SIG-M5 (cell line): ENCODE data around the gene DGKD.

Experiments used
- DNase-seq: peaks from one replicate; lab custom pipeline; 2025; lab: John Stamatoyannopoulos, UW

Gene DGKD

DNA sequence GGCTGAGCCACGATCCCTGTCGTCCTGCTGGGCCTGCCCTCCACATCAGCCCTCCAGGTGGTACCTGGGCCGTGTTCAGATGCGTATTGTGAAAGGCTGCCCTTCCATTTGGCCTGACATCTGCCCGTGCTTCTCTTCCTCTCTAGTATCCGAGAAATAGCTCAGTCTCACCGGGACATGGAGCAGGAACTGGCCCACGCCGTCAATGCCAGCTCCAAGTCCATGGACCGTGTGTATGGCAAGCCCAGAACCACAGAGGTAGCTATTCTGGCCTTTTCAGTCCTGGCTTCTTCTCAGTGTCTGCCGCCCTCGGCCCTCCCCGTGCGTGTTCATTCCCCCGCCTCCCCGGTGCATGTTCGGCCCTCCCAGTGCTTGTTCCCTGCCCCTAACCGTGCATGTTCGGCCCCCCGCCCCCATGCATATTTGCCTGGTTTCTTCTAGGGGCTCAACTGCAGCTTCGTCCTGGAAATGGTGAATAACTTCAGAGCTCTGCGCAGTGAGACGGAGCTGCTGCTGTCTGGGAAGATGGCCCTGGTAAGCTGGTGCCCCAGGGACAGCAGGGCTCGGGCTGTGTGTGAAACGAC lies 108.0 kb downstream of the DGKD start:
- no peak for DNase-seq

DNA sequence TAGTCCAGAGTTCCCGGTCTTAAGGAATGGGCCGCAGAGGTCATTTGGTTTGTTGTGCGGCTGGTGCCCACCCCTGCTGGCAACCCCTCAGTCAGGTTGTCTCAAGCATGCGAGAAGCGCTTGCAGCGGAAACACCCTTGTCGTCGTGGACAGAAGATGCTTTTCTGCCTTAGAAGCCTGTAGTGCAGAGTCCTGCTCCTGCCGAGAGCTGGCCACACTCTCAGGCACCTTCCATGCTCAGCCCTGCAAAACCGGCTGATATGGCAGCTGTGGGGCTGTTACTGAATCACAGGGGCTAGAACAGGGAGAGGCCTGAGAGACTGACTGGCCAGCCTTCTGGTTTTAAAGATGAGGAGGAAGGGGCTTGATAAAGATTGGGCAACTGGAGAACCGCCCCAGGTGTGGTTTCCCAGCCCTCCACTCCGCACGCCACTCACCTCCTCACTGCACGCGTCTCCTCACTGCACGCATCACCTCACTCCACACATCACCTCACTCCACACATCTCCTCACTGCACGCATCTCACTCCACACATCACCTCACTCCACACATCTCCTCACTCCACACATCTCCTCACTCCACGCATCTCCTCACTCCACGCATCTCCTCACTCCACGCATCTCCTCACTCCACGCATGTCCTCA lies 108.7 kb downstream of the DGKD start:
- DNase-seq = no peak

DNA sequence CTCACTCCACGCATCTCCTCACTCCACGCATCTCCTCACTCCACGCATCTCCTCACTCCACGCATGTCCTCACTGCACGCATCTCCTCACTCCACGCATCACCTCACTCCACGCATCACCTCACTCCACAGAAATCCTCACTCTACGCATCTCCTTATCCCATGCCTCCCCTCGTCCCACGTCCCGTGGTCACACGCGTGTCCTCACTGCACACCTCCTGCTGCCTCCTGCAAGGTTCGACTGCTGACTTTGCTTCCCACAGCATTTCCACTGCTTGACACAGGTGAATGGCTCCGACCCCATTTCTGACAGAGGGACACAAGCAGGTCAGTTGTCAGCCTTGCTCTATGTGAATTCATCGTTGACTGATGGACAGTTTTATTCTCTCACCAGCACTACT lies 109.3 kb downstream of the DGKD start:
- no peak for DNase-seq

DNA sequence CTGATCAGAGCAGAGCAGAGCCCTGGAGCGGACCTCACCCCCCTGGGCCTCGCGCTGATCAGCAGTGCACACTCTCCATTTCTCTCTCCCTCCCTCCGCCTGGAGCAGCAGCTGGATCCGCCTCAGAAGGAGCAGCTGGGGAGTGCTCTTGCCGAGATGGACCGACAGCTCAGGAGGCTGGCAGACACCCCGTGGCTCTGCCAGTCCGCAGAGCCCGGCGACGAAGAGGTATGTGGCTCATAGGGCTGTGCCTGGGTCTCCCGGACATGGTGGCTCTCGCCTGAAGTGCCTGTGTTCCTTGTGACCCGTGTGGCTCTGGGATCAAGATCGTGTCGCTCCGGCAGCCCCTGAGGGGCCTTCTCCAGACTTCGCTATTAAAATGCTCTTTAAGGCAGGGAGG lies 109.8 kb downstream of the DGKD start:
- no peak for DNase-seq

DNA sequence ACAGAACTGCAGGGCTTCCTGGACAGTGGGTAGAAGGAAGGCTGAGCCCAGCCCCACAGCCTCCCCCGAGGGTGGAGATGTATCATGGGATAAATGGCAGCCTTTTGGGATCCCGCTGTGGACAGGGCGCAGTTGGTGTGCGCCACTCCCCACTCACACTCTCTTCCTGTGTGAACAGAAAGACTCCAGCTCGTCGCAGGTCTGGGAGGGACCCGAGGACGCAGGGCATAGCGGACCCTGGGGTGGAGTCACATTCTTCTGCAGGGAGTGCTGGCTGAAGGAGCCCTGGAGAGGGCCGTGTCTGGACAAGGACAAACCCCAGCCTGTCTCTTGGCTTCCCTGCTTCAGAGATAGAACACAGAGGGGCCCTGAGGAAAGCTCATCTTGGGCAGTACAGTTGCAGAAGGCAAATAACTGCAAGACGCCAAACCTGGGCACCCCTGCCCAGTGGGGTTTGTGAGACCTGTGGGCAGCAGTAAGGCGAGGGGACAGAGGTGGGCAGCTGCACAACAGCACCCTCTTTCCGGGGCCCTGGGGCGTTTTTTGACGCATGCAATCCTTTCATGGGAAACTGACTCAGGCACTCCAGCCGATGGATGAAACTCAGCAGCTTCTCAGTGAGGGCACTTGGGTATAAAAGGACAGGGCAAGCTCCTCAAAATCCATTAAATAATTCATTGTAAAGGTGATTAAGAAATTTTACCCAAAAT lies 110.4 kb downstream of the DGKD start:
- no peak for DNase-seq

DNA sequence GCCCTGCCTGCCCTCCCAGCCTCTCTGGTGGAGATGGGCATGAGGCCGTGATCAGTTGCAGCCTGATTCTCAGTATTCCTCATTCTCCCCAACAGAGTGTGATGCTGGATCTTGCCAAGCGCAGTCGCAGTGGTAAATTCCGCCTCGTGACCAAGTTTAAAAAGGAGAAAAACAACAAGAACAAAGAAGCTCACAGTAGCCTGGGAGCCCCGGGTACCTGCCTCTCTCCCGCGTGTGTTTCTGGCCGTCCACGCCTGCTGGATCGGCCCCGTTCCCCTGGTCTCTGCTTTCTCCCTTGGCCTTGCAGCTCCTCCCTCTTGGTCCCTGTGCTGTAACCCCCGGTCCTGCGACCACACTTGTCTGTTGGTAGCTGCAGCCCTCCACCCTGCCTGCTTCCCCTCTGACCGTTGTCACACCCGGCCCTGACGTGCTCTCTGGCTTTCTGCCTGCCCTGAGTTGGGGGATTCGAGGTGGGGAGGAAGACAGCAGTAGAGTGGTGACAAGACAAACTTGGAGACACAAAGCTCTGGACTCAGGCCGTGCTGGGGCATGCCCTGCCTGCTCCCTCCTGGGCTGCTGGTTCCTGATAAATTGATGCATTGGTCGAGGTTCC lies 112.8 kb downstream of the DGKD start:
- DNase-seq = no peak

DNA sequence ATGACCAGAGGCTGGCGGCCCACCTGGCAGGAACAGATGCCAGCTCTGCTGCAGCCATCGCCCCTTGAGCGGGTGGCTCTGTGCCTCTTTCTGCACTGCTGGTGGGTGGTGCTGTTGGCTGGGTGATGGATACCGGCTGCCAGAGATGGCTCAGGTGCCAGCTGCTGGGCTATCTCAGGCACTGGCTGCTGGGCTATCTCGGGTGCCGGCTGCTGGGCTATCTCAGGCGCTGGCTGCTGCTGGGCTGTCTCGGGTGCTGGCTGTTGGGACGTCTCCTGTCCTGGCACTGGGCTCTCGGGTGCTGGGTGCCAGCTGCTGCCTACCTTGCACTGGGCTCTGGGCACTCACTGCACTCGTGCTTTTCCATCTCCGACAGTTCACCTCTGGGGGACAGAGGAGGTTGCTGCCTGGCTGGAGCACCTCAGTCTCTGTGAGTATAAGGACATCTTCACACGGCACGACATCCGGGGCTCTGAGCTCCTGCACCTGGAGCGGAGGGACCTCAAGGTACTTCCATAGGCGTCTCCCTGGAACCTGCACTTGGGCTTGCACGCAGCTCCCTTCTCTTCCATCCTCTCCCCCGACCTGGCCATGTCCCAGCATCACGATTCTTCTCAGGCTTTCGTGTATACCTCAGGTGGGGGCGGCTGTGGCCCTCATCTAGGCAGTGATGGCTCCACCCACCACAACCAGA lies 113.9 kb downstream of the DGKD start:
- DNase-seq = no peak

DNA sequence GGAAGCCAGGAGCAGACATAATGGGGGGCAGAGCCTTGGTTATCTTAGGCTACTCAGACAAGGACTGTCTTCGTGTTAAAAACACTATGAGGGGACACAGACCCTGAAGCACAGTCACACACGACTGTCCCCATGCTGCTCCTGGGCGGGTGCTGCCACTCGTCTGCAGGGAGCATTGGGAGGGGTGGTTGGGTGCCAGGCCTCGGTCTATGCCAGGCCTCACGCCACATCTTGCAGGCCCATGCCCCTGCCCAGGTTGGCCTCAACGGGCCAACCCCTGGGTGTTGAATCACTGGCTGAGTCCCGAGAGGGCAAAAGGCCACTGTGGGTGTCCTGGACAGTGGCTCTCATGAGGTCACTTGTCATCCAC lies 114.4 kb downstream of the DGKD start:
- DNase-seq = no peak

DNA sequence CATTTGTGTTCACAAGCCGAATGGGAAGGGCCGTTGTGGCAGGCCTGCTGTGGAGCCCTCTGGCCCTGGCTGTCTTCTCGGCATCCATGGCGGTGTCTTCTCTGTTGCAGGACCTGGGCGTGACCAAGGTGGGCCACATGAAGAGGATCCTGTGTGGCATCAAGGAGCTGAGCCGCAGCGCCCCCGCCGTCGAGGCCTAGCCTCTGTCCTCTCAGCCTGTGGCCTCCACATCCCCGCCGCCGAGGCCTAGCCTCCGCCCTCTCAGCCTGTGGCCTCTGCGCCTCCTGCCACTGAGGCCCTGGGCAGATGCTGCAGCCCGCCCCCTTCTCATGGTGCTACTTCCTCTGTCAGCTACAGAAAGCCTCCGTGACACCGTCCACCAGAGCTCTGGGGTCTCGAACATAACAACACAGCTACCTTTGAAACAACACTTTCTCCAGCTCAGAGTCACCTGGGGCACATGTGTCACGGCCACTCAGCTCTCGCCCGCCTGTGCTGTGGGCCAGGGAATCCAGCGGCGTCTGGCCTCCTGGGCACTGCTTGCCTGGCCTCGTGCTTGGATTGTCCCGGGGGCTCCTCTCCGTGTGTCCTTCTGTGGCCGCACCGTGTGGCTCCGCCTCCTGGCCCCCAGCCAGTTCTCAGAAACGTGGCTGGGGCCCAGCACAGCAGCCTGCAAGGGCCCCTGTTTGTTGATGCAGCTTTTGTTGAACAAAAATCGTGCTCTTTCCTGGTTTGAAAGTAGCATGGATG lies 115.1 kb downstream of the DGKD start:
- no peak for DNase-seq

DNA sequence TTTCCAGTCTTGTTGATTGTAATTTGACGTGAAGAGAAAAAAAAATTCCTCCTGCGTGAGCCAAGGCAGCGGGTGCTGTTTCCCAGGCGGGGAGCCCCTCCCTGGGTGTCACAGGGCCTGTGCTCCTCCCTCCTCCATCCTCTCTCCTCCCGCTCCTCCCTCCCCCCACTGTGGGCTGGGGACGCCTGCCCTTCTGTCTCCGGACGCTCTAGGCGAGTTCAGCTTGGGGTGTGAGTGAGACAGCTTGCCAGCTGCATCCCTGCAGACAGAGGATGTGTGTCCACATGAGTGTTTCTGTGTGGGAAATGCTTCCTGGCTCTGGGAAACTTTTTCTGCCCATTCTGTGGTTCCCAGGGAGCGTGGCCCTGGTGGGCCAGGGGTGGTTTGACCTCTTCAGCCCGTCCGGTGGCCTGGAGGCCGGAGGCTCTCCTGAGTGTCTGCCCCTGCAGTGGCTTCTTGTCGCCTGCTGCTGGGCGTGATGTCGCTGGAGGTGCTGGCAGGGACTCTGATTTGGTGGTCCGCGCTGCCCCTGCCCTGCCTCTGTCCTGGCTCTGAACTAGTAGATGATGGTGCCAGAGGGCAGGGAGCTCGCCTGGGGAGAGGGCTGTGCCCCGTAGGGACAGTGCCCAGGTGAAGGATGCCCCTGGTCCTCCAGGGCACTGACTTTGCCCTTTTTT lies 115.9 kb downstream of the DGKD start:
- DNase-seq = no peak

DNA sequence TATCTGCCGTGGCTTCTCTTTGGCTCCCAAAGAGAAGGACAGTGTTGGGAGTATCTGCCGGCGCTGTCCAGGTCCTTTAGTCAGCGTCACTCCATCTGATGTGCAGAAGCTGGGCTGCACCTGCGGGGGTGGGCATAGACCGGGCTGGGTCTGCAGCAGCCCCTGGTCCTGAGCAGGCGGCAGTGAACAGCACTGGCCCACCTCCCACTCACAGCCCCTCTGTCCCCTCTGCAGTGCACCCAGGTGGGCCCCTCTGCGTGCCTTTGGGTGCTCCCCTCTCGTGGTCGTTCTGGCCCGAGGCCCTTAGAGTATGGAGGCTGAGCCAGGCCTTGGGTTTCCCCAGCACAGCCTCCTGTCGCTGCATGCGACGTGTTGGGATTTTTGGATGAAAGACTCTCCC lies 116.5 kb downstream of the DGKD start:
- DNase-seq = no peak

DNA sequence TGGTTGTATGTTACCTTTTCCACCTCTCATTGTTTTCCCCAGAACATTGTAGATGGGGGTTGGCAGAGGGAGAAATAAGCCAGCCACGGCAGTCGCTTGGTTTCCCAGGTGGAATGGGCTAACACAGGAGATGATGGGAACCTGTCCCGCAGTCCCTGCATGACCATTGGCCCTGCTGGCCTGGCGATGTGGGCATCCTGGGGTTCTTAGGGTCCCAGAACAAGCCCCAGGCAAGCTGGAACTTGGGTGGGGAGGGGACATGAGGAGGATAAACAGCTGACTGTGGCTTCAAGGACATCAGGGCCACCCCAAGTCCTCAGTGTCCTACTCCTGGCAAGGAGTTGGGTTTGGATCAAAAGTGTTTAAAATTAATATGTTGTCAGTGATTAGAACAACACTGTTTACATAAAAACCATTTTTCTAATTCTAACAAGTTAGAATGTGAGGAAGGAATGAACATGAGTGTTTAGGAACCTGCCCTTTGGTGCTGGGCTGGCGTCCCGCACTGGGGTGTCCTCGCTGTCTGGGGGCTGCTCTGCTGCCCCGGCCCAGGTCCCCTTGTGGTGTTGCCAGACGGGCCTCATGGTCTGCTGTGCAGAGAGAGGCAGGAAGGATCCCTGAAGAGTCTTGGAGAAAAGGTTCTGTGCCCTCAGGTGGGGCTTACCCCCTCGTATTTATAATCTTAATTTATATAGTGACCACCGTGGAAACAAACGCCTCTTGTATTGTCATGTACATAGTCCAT lies 117.2 kb downstream of the DGKD start:
- DNase-seq = no peak

DNA sequence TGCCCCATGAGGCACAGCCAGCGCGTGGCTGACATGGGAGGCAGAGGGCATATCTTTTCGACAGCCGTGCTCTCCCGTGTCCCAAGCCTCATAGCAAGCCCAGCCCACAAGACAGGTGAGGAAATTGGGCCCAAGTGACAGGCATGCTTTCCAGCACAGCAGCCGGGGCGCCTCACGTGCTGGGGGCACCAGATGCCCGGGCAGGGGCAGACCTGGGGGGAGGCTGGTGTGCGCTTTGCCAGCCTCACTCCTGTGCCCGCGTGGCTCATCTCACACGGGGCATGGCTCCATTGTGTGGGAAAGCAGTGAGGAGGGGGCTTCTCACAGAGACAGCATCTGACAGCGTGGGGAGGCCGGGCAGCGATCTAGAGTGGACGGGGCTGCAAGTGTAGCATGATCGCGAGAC lies 119.1 kb downstream of the DGKD start:
- DNase-seq = no peak

DNA sequence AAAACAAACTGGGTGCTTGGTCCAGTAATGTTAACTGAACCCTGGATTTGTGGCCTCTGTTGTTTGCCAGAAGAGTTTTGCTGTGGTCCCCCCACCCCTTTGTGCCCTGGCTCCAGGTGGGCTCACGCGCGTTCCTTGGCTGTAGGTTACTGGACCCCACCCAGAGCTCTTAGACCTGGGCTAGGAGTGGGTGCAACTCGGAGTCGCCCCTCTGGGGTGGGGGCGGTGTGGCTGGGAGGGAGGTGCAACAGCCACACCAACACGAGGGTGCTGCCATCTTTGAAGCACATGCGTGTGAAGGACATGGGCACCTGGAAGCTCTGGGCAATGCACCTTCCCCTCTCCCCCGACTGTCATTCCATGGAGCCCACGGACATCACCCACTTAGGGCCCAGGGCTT lies 119.6 kb downstream of the DGKD start:
- no peak for DNase-seq

DNA sequence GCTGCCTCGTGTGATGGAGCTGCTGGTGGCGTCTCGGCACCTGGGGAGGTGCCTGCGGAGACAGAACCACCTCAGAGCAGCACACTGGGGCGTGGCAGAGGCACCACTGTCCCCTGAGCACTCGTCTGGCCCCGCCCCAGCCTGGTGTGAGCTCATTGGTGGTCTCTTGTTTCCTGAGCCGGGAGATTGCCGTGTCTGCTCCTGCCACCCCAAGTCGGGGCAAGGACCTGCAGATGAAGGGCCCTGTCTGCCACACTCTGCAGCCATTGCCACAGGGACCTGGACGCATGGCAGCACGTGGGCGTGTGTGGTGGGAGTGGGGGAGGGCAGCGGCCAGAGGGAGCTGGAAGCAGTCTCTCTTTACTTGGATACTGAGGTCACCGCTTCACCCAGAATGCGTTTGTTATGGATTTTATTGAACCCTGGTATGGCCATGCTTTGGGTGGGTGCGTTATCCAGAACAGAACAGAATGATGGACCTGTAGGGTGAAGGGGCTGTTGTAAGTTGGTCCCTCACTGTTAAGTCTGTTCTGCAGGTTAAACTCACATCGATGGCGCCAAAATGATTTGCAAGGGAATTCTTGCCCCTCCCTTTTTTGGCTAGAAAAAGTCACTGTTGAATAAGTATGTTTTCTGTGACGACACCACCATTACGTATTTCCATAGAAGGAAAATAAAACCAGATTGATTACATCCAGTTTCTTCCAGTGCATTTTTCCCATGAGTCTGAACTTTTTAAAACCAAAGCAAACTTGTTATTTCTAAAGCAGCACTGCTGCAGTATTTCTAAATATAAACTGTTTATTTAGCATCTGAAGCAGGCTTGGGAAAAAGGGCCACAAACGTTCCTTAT lies 120.2 kb downstream of the DGKD start:
- no peak for DNase-seq

DNA sequence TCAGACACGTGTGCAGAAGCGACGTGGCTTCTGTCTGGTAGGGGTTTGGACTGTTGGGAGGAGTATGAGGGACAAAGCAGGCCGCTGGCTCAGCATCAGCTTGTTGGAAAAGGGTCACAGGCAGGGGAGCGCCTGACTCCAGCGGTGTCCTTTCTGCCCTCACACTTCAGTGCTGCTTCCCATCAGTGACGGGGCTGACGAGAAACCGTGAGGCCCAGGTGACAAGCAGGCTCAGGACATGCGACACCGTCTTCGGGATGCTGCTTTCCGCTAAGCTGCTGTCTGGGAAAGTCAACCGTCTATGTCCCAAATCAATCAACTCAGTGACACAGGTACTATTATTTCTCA lies 121.7 kb downstream of the DGKD start:
- no peak for DNase-seq

DNA sequence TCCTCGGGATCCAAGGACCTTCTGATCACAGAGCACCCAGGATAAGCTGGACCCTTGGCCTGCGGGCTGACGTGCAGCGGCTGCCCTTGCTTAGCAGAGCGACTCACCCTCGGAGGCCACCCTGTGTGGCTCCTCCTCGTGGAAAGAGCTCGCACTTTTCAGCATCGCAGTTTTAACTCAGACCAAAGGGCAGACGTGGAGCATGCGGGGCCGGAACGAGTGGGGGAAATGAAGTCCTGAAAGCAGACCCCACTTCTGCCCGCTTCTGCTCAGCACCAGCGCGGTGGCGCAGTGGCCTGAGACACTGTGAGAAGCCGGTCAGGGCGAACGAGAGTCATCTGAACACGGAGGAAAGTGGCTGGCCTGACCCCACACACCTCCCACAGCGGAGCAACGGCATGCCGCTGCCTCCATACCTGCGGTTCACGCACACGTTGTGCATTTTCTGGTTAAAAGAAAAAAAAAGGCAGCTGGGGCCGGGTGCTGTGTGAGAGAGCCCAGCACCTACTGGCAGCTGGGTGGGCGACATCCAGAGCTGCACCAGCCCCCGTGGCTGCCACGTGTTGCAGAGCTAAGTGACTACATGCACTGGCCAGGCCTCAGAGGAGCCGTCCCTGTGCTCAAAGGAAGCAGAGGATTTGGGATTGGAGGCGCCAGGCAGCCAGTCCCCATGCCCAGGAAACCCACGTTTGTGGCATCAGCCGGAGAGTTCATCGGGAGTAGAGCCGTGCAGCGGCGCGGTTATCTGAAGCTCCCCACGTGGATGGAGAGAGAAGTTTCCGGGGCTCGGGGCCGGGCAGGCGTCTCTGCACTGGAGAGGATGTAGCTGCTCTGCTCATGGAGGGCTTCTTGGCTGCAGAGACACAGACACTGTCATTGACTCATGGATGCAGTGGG lies 122.6 kb downstream of the DGKD start:
- no peak for DNase-seq

DNA sequence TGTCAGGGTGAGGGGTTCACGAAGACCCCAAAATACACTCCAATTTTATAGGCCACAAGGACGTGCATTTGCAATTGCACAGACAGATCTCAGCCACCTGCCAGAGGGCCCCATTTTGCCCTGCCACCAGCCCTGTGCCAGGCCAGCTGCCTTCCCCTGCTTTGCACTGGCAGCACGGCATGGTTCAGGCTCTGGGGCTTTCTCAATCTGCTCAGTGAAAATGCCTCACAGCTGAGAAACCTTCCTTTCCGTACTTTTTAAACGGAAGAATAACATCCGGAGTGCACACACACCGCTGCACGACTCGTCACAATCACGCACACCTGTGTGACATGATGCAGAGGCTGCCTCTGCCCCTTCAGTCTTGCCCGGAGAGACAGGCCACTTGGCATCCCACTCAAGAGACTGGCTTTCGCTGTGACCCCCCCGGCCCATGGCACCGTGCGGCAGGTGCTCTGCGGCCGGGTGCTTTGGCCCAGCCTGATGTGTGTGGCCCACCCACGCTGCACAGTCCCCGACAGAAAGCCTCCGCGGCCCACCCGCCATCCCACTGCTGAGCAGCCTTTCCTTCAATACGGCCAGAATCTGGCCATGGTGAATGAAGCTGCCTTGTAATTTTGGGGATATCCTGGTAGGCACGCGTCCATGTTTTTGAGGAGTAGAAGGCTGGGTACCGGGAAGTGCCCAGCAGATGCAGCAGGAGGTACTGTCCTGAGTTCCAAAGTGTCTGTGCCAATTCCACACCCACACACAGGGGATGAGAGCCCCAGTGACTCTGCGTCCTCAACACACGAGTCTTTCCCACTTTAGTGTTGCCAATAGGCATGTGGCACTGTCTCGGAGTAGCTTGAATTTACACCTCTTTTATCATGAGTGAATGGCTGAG lies 123.5 kb downstream of the DGKD start:
- DNase-seq = no peak
